ENCODE data around the gene ANK3.

ANK3 gene

GRCh38 chr10:60395711-60396110 lies 6.0 kb upstream of the ANK3 start:
- H3K36me3 ChIP-seq: no peaks in the 10 kb centered on the region
- DNase-seq: no peak
- no peaks in the 10 kb centered on the region for H3K9me3 ChIP-seq
- no peak overlapping the region for H3K4me3 ChIP-seq
- no peaks in the 10 kb centered on the region for H3K4me1 ChIP-seq
- no peak for TF ChIP-seq CTCF (IDR thresholded peaks at IDR 0.05)
- no peak overlapping the region for H3K27ac ChIP-seq
- no peaks in the 10 kb centered on the region for H3K27me3 ChIP-seq
- intact Hi-C loops (cut with DNase I; ENCODE audit: low total_unique reads): no loop called here

GRCh38 chr10:60394446-60394845 lies 4.8 kb upstream of the ANK3 start:
- Histone ChIP-seq H3K27me3 (no peaks in the 10 kb centered on the region), H3K4me1 (no peaks in the 10 kb centered on the region), H3K4me3 (no peak overlapping the region), H3K36me3 (no peaks in the 10 kb centered on the region), H3K27ac (no peak overlapping the region), H3K9me3 (no peaks in the 10 kb centered on the region)
- TF ChIP-seq CTCF (IDR thresholded peaks at IDR 0.05): no peak
- intact Hi-C loops (cut with DNase I; ENCODE audit: low total_unique reads): no loop called here
- DNase-seq: no peak

- no peak overlapping the region for H3K4me3 ChIP-seq
- no peak for DNase-seq
- H3K9me3 ChIP-seq: no peaks in the 10 kb centered on the region
- H3K27ac ChIP-seq: no peak overlapping the region
- no peak for TF ChIP-seq CTCF (IDR thresholded peaks at IDR 0.05)
- no peaks in the 10 kb centered on the region for H3K27me3 ChIP-seq
- peaks cover 0 to 2% (median 0%) of the 10 kb centered on the region in 4 donors for H3K4me1 ChIP-seq
- intact Hi-C loops (cut with DNase I; ENCODE audit: low total_unique reads): no loop called here
- H3K36me3 ChIP-seq: no peaks in the 10 kb centered on the region
Observed at GRCh38 chr10:60390224-60390626, 550 bp upstream of the ANK3 start.

- no peak for DNase-seq
Observed at GRCh38 chr10:60388709-60389301, 870 bp downstream of the ANK3 start.

GRCh38 chr10:60388116-60388625 lies 1.5 kb downstream of the ANK3 start:
- H3K27me3 ChIP-seq: no peaks in the 10 kb centered on the region
- H3K4me1 ChIP-seq: peaks cover 0 to 14% (median 7%) of the 10 kb centered on the region in 4 donors
- H3K27ac ChIP-seq: no peak overlapping the region
- no peaks in the 10 kb centered on the region for H3K36me3 ChIP-seq
- no peak for TF ChIP-seq CTCF (IDR thresholded peaks at IDR 0.05)
- no peak for DNase-seq
- H3K9me3 ChIP-seq: no peaks in the 10 kb centered on the region
- H3K4me3 ChIP-seq: no peak overlapping the region
- intact Hi-C loops (cut with DNase I; ENCODE audit: low total_unique reads): no loop called here

More at GRCh38 chr10:60388709-60389301, 870 bp downstream of the ANK3 start:
- Histone ChIP-seq H3K9me3 (no peaks in the 10 kb centered on the region), H3K27ac (no peak overlapping the region), H3K36me3 (no peaks in the 10 kb centered on the region), H3K27me3 (no peaks in the 10 kb centered on the region), H3K4me3 (no peak overlapping the region), H3K4me1 (peaks cover 0 to 14% (median 7%) of the 10 kb centered on the region in 4 donors)
- TF ChIP-seq CTCF (IDR thresholded peaks at IDR 0.05): no peak
- intact Hi-C loops (cut with DNase I; ENCODE audit: low total_unique reads): no loop called here
